Activated T-cell treated with anti-CD3 and anti-CD28 coated beads, Interleukin-2, amount 50 U/mL, for 72 hours (primary cell): ENCODE data around the gene ACACA. TPM values are rescaled to one million over a fixed set of nuclear protein-coding genes. Genes with fewer than 3 reads are reported as not detected.

Experiments used
- ATAC-seq, 2 donors: fragments of 150-1000 bp; cut with Tn5 transposase; replicated peaks in 1 of 2; 2 replicates each; pipeline ENCODE4 v1.10.0; 2021; ENCODE audit warnings: moderate library complexity in 2 of 2, mild to moderate bottlenecking in 1 of 2
- DNase-seq, 2 donors: peaks; one replicate each; pipeline ENCODE4 v3.0.0; 2021 to 2022; ENCODE audit warnings: mixed read lengths in 1 of 2
- H3K27ac Mint-ChIP-seq: one replicate; pipeline ENCODE4 v1.8.0; 2022; ENCODE audit warnings: mild to moderate bottlenecking, moderate library complexity, mixed read lengths
- H3K27me3 Mint-ChIP-seq: one replicate; pipeline ENCODE4 v1.8.0; 2022; ENCODE audit warnings: low read depth, mixed read lengths
- H3K36me3 Mint-ChIP-seq, 2 donors: one replicate each; pipeline ENCODE4 v1.8.0; 2022; ENCODE audit warnings: mixed read lengths in 2 of 2, mild to moderate bottlenecking in 1 of 2; ENCODE audit not compliant: insufficient read depth in 2 of 2
- H3K4me1 Mint-ChIP-seq: one replicate; pipeline ENCODE4 v1.8.0; 2022; ENCODE audit warnings: low read depth, mixed read lengths
- H3K4me3 Mint-ChIP-seq, 2 donors: one replicate each; pipeline ENCODE4 v1.8.0; 2022; ENCODE audit warnings: mild to moderate bottlenecking in 2 of 2, mixed read lengths in 2 of 2, moderate library complexity in 2 of 2
- H3K9me3 Mint-ChIP-seq, 2 donors: one replicate each; pipeline ENCODE4 v1.8.0; 2022; ENCODE audit warnings: mixed read lengths in 2 of 2
- total RNA-seq, 2 donors: library from RNA; stranded (reverse); gene quantifications; one replicate each; pipeline ENCODE4 v1.2.3, GENCODE V29; 2022

Gene ACACA
- total RNA-seq, 2 donors from 2014 or later, result 53.2 to 53.3 TPM

- Mint-ChIP-seq H3K27ac (no peak overlapping the region), H3K9me3 (no peaks in the 10 kb centered on the region), H3K36me3 (no peaks in the 10 kb centered on the region), H3K4me1 (peaks cover 23% of the 10 kb centered on the region), H3K27me3 (no peaks in the 10 kb centered on the region), H3K4me3 (no peak overlapping the region)
- ATAC-seq, result no peak
- DNase-seq, result no peak
Measured at GRCh38 chr17:37388266-37388665, 18.4 kb downstream of the ACACA start.

DNA sequence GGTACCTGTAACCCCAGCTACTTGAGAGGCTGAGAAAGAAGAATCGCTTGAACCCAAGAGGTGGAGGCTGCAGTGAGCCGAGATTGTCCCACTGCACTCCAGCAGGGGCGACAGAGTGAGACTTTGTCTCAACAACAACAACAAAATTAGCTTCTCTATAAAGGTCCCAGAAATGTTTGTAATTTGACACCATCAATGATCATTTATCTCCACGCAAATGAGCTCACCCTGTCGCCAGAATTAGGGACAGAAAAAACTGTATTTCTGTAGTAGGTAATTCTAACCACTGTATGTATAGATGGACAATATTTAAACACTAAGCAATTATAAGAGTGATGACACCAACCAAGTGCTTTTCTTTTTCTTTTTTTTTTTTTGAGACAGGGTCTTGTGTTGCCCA is 20.2 kb downstream of the ACACA start:
- H3K4me3 Mint-ChIP-seq, result no peak overlapping the region
- H3K4me1 Mint-ChIP-seq, result peaks cover 5% of the 10 kb centered on the region
- H3K27ac Mint-ChIP-seq, result no peak overlapping the region
- ATAC-seq (no peak), DNase-seq (no peak)
- no peaks in the 10 kb centered on the region for H3K36me3 Mint-ChIP-seq
- H3K27me3 Mint-ChIP-seq, result no peaks in the 10 kb centered on the region
- H3K9me3 Mint-ChIP-seq, result no peaks in the 10 kb centered on the region

- no peak overlapping the region for H3K4me3 Mint-ChIP-seq
- H3K4me1 Mint-ChIP-seq, result no peaks in the 10 kb centered on the region
- H3K9me3 Mint-ChIP-seq, result no peaks in the 10 kb centered on the region
- ATAC-seq (no peak), DNase-seq (no peak)
- no peak overlapping the region for H3K27ac Mint-ChIP-seq
- H3K27me3 Mint-ChIP-seq, result no peaks in the 10 kb centered on the region
- H3K36me3 Mint-ChIP-seq, result no peaks in the 10 kb centered on the region
Measured at GRCh38 chr17:37385474-37385990, 21.1 kb downstream of the ACACA start.

DNA sequence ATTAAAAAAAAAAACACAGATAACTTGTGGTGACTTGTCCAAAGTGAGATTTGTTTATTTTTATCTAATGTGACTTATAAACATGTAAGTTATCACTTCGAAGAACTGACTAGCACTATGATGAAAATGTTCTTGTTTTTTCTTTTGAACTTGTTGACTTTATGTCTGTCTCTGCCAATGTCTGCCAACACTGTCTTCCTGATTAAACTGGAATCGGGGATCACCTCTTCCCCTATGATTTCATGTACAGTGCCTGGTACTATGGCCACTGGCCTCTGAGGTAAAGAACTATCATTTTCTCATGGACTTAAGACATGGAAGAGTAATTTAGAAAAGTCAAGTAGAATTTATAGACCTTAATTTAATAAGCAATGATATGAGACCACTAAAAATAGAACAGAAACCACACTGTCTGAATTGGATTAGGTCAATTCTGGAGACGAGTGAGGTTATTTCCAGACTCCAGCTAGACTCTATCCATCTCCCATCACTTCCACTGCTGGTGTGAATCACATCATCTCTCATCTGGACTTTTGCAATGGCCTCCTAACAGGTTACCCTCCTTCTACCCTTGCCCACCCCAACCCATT is 22.0 kb downstream of the ACACA start:
- no peaks in the 10 kb centered on the region for H3K27me3 Mint-ChIP-seq
- no peaks in the 10 kb centered on the region for H3K9me3 Mint-ChIP-seq
- DNase-seq, result no peak
- H3K4me1 Mint-ChIP-seq, result no peaks in the 10 kb centered on the region
- no peak overlapping the region for H3K27ac Mint-ChIP-seq
- no peak overlapping the region for H3K4me3 Mint-ChIP-seq
- ATAC-seq, result no peak
- H3K36me3 Mint-ChIP-seq, result no peaks in the 10 kb centered on the region

DNA sequence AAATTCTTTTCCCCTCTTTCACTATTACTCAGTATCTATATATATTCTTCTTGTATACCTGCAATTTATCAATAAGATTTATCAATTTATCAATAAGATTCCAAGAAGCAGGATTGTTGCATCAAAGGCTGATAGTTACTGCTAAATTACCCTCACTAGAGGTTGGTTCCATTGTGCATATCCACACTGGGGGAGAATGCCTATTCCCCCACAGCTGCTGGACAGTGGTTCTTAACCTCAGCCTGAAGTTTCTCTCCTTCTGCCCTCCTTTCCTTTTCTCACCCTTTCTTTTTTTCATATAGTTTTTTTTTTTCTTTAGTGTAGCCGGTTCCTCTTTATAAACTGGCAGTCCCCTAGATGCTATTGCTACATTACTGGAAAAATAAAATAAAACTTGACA is 24.6 kb downstream of the ACACA start:
- Mint-ChIP-seq H3K9me3 (no peaks in the 10 kb centered on the region), H3K36me3 (no peaks in the 10 kb centered on the region), H3K4me3 (no peak overlapping the region), H3K4me1 (no peaks in the 10 kb centered on the region), H3K27ac (no peak overlapping the region), H3K27me3 (no peaks in the 10 kb centered on the region)
- no peak for ATAC-seq
- DNase-seq, result no peak

DNA sequence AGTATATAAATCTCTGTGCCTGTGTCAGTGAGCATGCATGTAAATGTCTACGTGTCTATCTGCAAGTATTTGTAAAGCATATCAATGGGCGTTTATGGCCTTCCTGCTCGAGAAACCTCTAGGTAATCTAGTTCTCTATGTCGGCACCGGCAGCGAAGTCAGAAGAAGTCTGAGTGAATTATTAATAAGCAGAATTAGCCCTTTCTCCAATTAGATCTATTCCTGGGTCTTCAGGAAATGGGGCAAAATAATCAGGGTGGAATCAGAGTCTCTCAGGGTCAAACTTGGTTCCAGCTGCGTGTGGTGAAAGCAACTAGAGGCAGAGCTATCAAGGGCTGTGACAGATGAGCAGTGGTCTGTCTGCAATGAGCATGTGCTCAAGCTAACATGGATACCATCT is 30.9 kb downstream of the ACACA start, which contains the start of gene C17orf78:
Gene C17orf78 (plus strand): TSS at position 280 of the 400 bp plus-strand sequence. CDS start 108 bp downstream, at position 388.
- H3K27me3 Mint-ChIP-seq, result no peaks in the 10 kb centered on the region
- H3K36me3 Mint-ChIP-seq, result no peaks in the 10 kb centered on the region
- DNase-seq, result no peak
- H3K9me3 Mint-ChIP-seq, result no peaks in the 10 kb centered on the region
- no peak for ATAC-seq
- H3K27ac Mint-ChIP-seq, result no peak within 1 kb of the TSS
- peaks cover 9% of the 10 kb centered on the region for H3K4me1 Mint-ChIP-seq
- no peak within 1 kb of the TSS for H3K4me3 Mint-ChIP-seq

GRCh38 chr17:37373530-37374159 is 33.0 kb downstream of the ACACA start:
- DNase-seq, result peak; percentile 68 to 72
- no peak overlapping the region for H3K4me3 Mint-ChIP-seq
- no peaks in the 10 kb centered on the region for H3K27me3 Mint-ChIP-seq
- H3K27ac Mint-ChIP-seq, result no peak overlapping the region
- no peaks in the 10 kb centered on the region for H3K36me3 Mint-ChIP-seq
- H3K9me3 Mint-ChIP-seq, result no peaks in the 10 kb centered on the region
- ATAC-seq, result peak; percentile 89 to 97
- H3K4me1 Mint-ChIP-seq, result peaks cover 9% of the 10 kb centered on the region

DNA sequence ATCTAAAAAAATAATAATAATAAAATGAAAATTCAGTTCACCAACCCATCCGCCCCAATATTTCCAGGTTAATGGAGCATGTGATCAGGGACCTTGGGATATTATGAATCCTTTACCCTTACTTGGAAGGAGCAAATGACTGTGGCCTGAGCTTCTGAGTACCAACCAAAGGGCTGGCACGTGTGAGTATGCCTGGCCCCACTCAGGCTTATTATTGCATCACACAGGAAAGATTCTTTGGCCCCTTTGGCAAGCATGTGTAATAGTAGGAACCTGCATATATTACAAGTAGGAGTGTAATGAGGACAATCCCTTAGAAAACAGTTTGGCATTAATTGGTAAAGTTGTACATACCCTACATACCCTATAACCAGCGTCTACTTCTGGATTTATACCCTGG is 38.1 kb downstream of the ACACA start:
- H3K4me1 Mint-ChIP-seq, result peaks cover 6% of the 10 kb centered on the region
- H3K36me3 Mint-ChIP-seq, result no peaks in the 10 kb centered on the region
- ATAC-seq (peak in 1 of 2 donors; percentile 26), DNase-seq (no peak)
- no peaks in the 10 kb centered on the region for H3K9me3 Mint-ChIP-seq
- no peak overlapping the region for H3K27ac Mint-ChIP-seq
- no peaks in the 10 kb centered on the region for H3K27me3 Mint-ChIP-seq
- H3K4me3 Mint-ChIP-seq, result no peak overlapping the region

DNA sequence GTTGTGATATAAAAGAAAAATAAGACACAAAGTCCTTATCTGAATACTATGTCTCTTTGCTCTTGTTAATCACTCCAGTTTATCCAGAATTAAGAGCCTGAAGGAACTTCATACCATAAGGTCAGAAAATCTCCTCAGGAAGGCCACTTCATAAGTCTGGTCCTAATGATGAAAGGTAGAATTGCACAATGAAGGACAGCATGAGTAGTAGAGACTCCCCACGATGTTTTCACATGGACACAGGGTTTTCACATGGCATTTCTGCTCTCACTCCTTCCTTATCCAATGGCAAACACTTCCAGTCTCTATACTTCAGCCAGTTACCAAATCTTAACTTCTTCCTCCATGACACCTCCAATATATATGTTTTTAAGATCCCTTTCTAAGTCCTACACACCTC is 41.0 kb downstream of the ACACA start:
- H3K36me3 Mint-ChIP-seq, result no peaks in the 10 kb centered on the region
- no peaks in the 10 kb centered on the region for H3K27me3 Mint-ChIP-seq
- DNase-seq (no peak), ATAC-seq (no peak)
- no peaks in the 10 kb centered on the region for H3K9me3 Mint-ChIP-seq
- H3K27ac Mint-ChIP-seq, result no peak overlapping the region
- H3K4me3 Mint-ChIP-seq, result no peak overlapping the region
- no peaks in the 10 kb centered on the region for H3K4me1 Mint-ChIP-seq

- peaks cover 26% of the 10 kb centered on the region for H3K4me1 Mint-ChIP-seq
- no peaks in the 10 kb centered on the region for H3K27me3 Mint-ChIP-seq
- H3K4me3 Mint-ChIP-seq, result no peak overlapping the region
- H3K27ac Mint-ChIP-seq, result no peak overlapping the region
- no peak for ATAC-seq
- no peak for DNase-seq
- H3K9me3 Mint-ChIP-seq, result no peaks in the 10 kb centered on the region
- no peaks in the 10 kb centered on the region for H3K36me3 Mint-ChIP-seq
Measured at GRCh38 chr17:37361543-37361942, 45.1 kb downstream of the ACACA start.

DNA sequence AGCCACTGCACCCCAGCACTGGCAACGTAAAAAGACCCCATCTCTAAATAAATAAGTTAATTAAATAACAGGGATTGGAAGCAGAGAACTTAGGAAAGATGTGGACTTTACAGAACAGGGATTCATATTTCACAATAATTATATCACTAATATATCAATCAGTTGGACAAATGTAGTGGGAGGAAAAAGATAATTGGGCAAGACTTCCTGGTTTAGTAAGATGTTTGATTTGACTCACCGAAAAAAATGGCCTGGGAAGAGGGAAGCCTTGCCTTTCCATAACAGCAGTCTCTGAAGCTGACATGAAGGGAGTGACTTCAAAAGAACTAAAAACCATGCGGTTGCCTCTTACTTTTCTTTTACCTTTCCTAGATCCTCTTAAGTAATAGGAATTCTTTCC is 46.0 kb downstream of the ACACA start:
- Mint-ChIP-seq H3K9me3 (no peaks in the 10 kb centered on the region), H3K4me3 (no peak overlapping the region), H3K4me1 (peaks cover 27% of the 10 kb centered on the region), H3K36me3 (no peaks in the 10 kb centered on the region), H3K27me3 (no peaks in the 10 kb centered on the region), H3K27ac (no peak overlapping the region)
- DNase-seq (no peak), ATAC-seq (no peak)

GRCh38 chr17:37359682-37360188 is 46.9 kb downstream of the ACACA start:
- peaks cover 27% of the 10 kb centered on the region for H3K4me1 Mint-ChIP-seq
- DNase-seq (no peak), ATAC-seq (no peak)
- H3K27ac Mint-ChIP-seq, result no peak overlapping the region
- no peaks in the 10 kb centered on the region for H3K36me3 Mint-ChIP-seq
- H3K4me3 Mint-ChIP-seq, result peak overlapping the region; percentile 74 to 76
- no peaks in the 10 kb centered on the region for H3K9me3 Mint-ChIP-seq
- no peaks in the 10 kb centered on the region for H3K27me3 Mint-ChIP-seq

DNA sequence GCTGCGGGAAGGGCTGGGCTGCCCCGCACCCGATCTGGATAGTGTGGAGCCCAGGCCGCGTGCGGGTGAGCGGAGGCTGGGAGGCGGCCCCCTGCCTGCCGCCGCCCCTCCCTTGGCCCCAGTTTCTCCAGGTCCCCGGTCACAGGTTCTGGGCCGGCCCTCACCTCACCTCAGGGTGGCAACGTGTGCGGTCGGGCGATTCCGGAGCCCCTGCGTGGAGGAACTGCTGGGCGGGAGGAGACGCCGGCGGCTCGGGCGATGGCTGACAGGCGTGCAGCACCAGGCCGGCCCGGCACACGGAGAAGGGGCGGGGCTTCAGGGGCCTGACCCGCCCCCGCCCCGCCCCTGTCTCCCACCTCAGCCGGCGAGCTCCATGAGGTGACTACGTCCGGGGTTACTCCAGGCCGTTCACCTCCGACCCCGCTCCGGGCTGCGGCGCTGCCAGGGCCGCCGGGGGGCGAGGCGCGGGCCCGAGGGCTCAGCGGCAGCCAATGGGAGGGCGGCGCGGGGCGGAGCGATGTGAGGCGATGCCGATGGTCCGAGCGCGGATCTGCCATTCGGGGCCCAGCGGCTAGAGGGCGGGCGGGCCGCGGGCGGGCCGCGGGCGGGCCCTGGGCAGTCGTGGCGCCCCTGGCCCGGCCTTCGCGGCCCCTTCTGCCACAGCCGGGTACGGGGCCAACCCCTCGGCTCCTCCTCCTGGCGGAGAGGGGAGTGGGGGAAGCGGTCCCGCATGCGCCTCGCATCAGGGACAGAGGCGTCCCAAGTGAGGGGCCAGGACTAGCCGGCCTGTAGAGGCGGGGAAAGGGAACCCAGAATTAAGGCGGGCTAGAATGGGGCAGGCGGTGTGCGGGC is 47.6 kb downstream of the ACACA start:
- Mint-ChIP-seq H3K4me3 (peak overlapping the region; percentile 96 to 99), H3K9me3 (no peaks in the 10 kb centered on the region), H3K27me3 (no peaks in the 10 kb centered on the region), H3K4me1 (peaks cover 32% of the 10 kb centered on the region), H3K36me3 (peaks cover 0 to 1% of the 10 kb centered on the region in 2 donors), H3K27ac (no peak overlapping the region)
- peak; percentile 96 to 97 for ATAC-seq
- DNase-seq, result peak; percentile 96 to 97
